ENCODE data around the gene NGEF.

GRCh38 chr2:232963913-232964312 lies 49.1 kb downstream of the NGEF start:
- TF ChIP-seq CTCF (conservative IDR thresholded peaks at IDR 0.05 in 1 of 2, IDR thresholded peaks at IDR 0.05 in 1 of 2; ENCODE audit: extremely low read depth in 1 of 2, insufficient read depth in 1 of 2, low read depth in 1 of 2, low read length in 2 of 2) (no peak), EZH2 (IDR thresholded peaks at IDR 0.05; ENCODE audit: borderline replicate concordance, low read length) (no peak)
